Endothelial cell of umbilical vein (primary cell): Measurements from ENCODE around the gene RELN. TPM values are rescaled to one million over a fixed set of nuclear protein-coding genes. Genes with fewer than 3 reads are reported as not detected.

Source experiments
- BruUV-seq: library from RNA; stranded (reverse); fragments of 400-500 nt; replicated peaks from 2 replicates; lab custom pipeline; 2021; lab: Mats Ljungman, UMichigan
- CTCF ChIA-PET: fragments of 300-600, 350-600 bp; sonication (Branson Sonifier 250); formaldehyde crosslinking; loops from one replicate; lab custom pipeline; 2021; ENCODE audit warnings: antibody characterized with exemption, inconsistent platforms; lab: Charles Lee
- POLR2A ChIA-PET: fragments of 300-600, 350-600 bp; sonication (Branson Sonifier 250); formaldehyde crosslinking; loops from one replicate; lab custom pipeline; 2021; ENCODE audit warnings: antibody characterized with exemption, inconsistent platforms; lab: Charles Lee
- DNase-seq: peaks from one replicate; pipeline ENCODE4 v3.0.0-alpha.2; 2011; ENCODE audit warnings: low read depth, low spot score
- FAIRE-seq: peaks from 2 replicates; lab custom pipeline; 2011; peaks lifted over from hg19 to GRCh38; lab: Jason Lieb, UNC
- H2AFZ ChIP-seq: 2 replicates; pipeline ENCODE4 v1.6.0; 2012; ENCODE audit warnings: low read depth, low read length, control low read depth, inconsistent platforms
- H3K27ac ChIP-seq: 2 replicates; pipeline ENCODE4 v1.5.1; 2011; ENCODE audit warnings: low read depth, mild to moderate bottlenecking, control low read depth, low read length, moderate library complexity; ENCODE audit not compliant: insufficient read depth
- H3K27me3 ChIP-seq, 2 experiments: 2 replicates each; pipeline versions ENCODE4 v1.6.0 to v1.6.1; 2011; ENCODE audit warnings: low read length in 2 of 2, mixed read lengths in 1 of 2; ENCODE audit not compliant: control insufficient read depth in 2 of 2, insufficient read depth in 2 of 2
- H3K36me3 ChIP-seq, 2 experiments: 2 replicates in 1 of 2; 3 replicates in 1 of 2; pipeline ENCODE4 v1.5.1; 2011; ENCODE audit warnings: low read length in 2 of 2, mild to moderate bottlenecking in 1 of 2, moderate library complexity in 1 of 2; ENCODE audit not compliant: control insufficient read depth in 2 of 2, insufficient read depth in 2 of 2; ENCODE audit errors: extremely low read depth in 1 of 2
- H3K4me1 ChIP-seq: 3 replicates; pipeline ENCODE4 v1.5.1; 2011; ENCODE audit warnings: mild to moderate bottlenecking, low read length; ENCODE audit not compliant: control insufficient read depth, insufficient read depth; ENCODE audit errors: extremely low read depth
- H3K4me2 ChIP-seq: 2 replicates; pipeline ENCODE4 v1.6.1; 2011; ENCODE audit warnings: low read length, control low read depth, mixed read lengths; ENCODE audit not compliant: insufficient read depth
- H3K4me3 ChIP-seq, 3 experiments: fragments of 200-600 bp in 1 of 3; sonication (generic), shearing (Covaris generic) in 1 of 3; replicated peaks in 1 of 3; 2 replicates each; pipeline ENCODE4 v1.5.1; 2011 to 2016; ENCODE audit warnings: control low read depth in 3 of 3, low read length in 3 of 3, mild to moderate bottlenecking in 2 of 3, inconsistent platforms in 1 of 3, low read depth in 1 of 3, moderate library complexity in 1 of 3; ENCODE audit not compliant: insufficient read depth in 1 of 3
- H3K79me2 ChIP-seq: 2 replicates; pipeline ENCODE4 v1.6.0; 2012; ENCODE audit warnings: low read length, inconsistent platforms; ENCODE audit not compliant: control insufficient read depth, insufficient read depth
- H3K9ac ChIP-seq: replicated peaks from 2 replicates; pipeline ENCODE3; 2011; ENCODE audit warnings: low read length, control low read depth; ENCODE audit not compliant: insufficient read depth; ENCODE audit errors: extremely low read depth
- H3K9me1 ChIP-seq: replicated peaks from 3 replicates; pipeline ENCODE4 v1.6.0; 2011; ENCODE audit warnings: mild to moderate bottlenecking, low read length; ENCODE audit not compliant: control insufficient read depth, insufficient read depth; ENCODE audit errors: extremely low read depth
- H3K9me3 ChIP-seq: replicated peaks from 2 replicates; pipeline ENCODE4 v1.5.1; 2012; ENCODE audit warnings: low read length, inconsistent platforms; ENCODE audit not compliant: control insufficient read depth, insufficient read depth
- H4K20me1 ChIP-seq: replicated peaks from 2 replicates; pipeline ENCODE3; 2011; ENCODE audit warnings: mild to moderate bottlenecking, low read length; ENCODE audit not compliant: control insufficient read depth, insufficient read depth; ENCODE audit errors: extremely low read depth
- CTCF ChIP-seq, 2 donors: IDR thresholded peaks; 1 replicate in 1 of 2; 2 replicates in 1 of 2; pipeline ENCODE4 v1.5.1; 2011; ENCODE audit warnings: low read length in 2 of 2, mild to moderate bottlenecking in 2 of 2, moderate library complexity in 2 of 2, control low read depth in 1 of 2, inconsistent platforms in 1 of 2, low read depth in 1 of 2; ENCODE audit not compliant: insufficient read depth in 1 of 2; ENCODE audit errors: extremely low read depth in 1 of 2
- EZH2 ChIP-seq: IDR thresholded peaks from 2 replicates; pipeline ENCODE4 v1.6.1; 2012; ENCODE audit warnings: borderline replicate concordance, low read depth, mild to moderate bottlenecking, moderate library complexity, low read length, inconsistent platforms; ENCODE audit not compliant: severe bottlenecking
- FOS ChIP-seq: IDR thresholded peaks from 2 replicates; pipeline ENCODE4 v1.6.1; 2011; ENCODE audit warnings: mild to moderate bottlenecking, low read length, moderate library complexity, borderline replicate concordance; ENCODE audit not compliant: insufficient read depth
- GATA2 ChIP-seq: IDR thresholded peaks from 2 replicates; pipeline ENCODE4 v1.7.0; 2011; ENCODE audit warnings: low read depth, mild to moderate bottlenecking, moderate library complexity, mixed read lengths, low read length; ENCODE audit not compliant: insufficient read length, insufficient read depth
- JUN ChIP-seq: IDR thresholded peaks from 2 replicates; pipeline ENCODE4 v1.6.1; 2011; ENCODE audit warnings: borderline replicate concordance, low read depth; ENCODE audit not compliant: insufficient read length, insufficient read depth
- MAX ChIP-seq: IDR thresholded peaks from 2 replicates; pipeline ENCODE4 v1.6.1; 2011; ENCODE audit not compliant: insufficient read depth, insufficient read length
- MYC ChIP-seq: IDR thresholded peaks from one replicate; pipeline ENCODE4 v1.6.1; 2011; ENCODE audit warnings: mild to moderate bottlenecking, low read depth, low read length
- POLR2A ChIP-seq: IDR thresholded peaks from 2 replicates; pipeline ENCODE4 v1.6.1; 2012; ENCODE audit warnings: low read depth, mild to moderate bottlenecking, control low read depth, low read length
- POLR2AphosphoS5 ChIP-seq: IDR thresholded peaks from 2 replicates; pipeline ENCODE4 v1.6.1; 2012; ENCODE audit warnings: low read depth, mild to moderate bottlenecking, control low read depth, low read length, moderate library complexity; ENCODE audit not compliant: insufficient read depth
- dilution Hi-C: fragments of 300-500 bp; cut with MboI; formaldehyde crosslinking; loops from one replicate; pipeline ENCODE4 v1.15.0; 2019; ENCODE audit warnings: low sequenced_read_pairs; ENCODE audit not compliant: extremely low pct_ligation_motif_present
- intact Hi-C: fragments of 100-400 bp; cut with micrococcal nuclease; formaldehyde crosslinking; loops from one replicate; pipeline ENCODE4 v1.10.0; 2022
- polyA plus RNA-seq, 4 experiments: library from polyadenylated mRNA; depleted of rRNA in 3 of 4; stranded (reverse) in 3 of 4; unstranded in 1 of 4; fragments of >200 nt; gene quantifications; 2 replicates each; pipeline versions ENCODE4 v1.2.1 to v1.2.3, GENCODE V29; 2011 to 2012; ENCODE audit warnings: missing spikeins in 1 of 4
- total RNA-seq: library from RNA; stranded (reverse); gene quantifications from 2 replicates; pipeline ENCODE4 v1.2.3, GENCODE V29; 2021

Gene RELN
- total and polyA plus RNA-seq, 2 donors (not counting 3 experiments of a cell fraction or from before 2014, with no cell fraction given): 0.15 to 0.22 TPM

GRCh38 chr7:103729026-103729425 lies 260.4 kb downstream of the RELN start:
- Histone ChIP-seq H3K9me3 (no peaks in the 10 kb centered on the region), H3K4me1 (peaks cover 1% of the 10 kb centered on the region), H3K9ac (no peak overlapping the region), H3K27me3 (no peaks in the 10 kb centered on the region), H3K27ac (no peak overlapping the region), H3K9me1 (no peaks in the 10 kb centered on the region), H3K4me2 (no peak overlapping the region), H3K79me2 (no peaks in the 10 kb centered on the region), H3K4me3 (no peak overlapping the region), H4K20me1 (no peaks in the 10 kb centered on the region), H3K36me3 (no peaks in the 10 kb centered on the region), H2AFZ (no peak overlapping the region)
- DNase-seq (no peak), FAIRE-seq (no peak)
- ChIA-PET POLR2A (no interaction called here), CTCF (no interaction called here)
- dilution Hi-C loops (no loop called here), intact Hi-C loops (no loop called here)
- no TSS peak for BruUV-seq
- TF ChIP-seq JUN: no peak
- TF ChIP-seq FOS: no peak
- no peak for TF ChIP-seq POLR2AphosphoS5
- no peak for TF ChIP-seq GATA2
- TF ChIP-seq EZH2: no peak
- TF ChIP-seq CTCF (IDR thresholded peaks at IDR 0.05; ENCODE audit: extremely low read depth in 1 of 2, insufficient read depth in 1 of 2, low read depth in 1 of 2, low read length in 2 of 2): no peak
- TF ChIP-seq MAX: no peak
- TF ChIP-seq MYC: no peak
- no peak for TF ChIP-seq POLR2A
